A549 (cell line): Measurements from ENCODE around the gene GOLGA6L9. TPM values are rescaled to one million over a fixed set of nuclear protein-coding genes. Genes with fewer than 3 reads are reported as not detected.
A peak's percentile ranks its signal among the peaks of the same experiment; 100 is the strongest.
"Not testable (repeated sequence)": the region's sequence is repeated elsewhere in the genome, so short reads cannot be mapped to it uniquely, and the experiment has no call there.

ENCODE experiments used
- ATAC-seq, 2 experiments: fragments of 200-7000 bp in 1 of 2; fragments of >200 bp in 1 of 2; cut with Nextera tagmentation in 1 of 2; cut with Tn5 transposase in 1 of 2; 3 replicates each; pipeline versions ENCODE4 v1.8.0 to v1.9.1; 2018 to 2020; ENCODE audit warnings: mild to moderate bottlenecking in 1 of 2, moderate library complexity in 1 of 2
- CTCF ChIA-PET: fragments of 300-600 bp; sonication (Branson Sonifier 250); formaldehyde crosslinking; extraction: SDS; loops from one replicate; lab custom pipeline; 2021; ENCODE audit warnings: antibody characterized with exemption, inconsistent platforms; lab: Yijun Ruan, JAX
- POLR2A ChIA-PET: fragments of 350-600 bp; formaldehyde crosslinking; extraction: SDS; loops from one replicate; lab custom pipeline; 2021; ENCODE audit warnings: antibody characterized with exemption, inconsistent platforms; lab: Yijun Ruan, JAX
- DNase-seq, 2 experiments: peaks; one replicate each; pipeline versions ENCODE4 v3.0.0 to v3.0.0-alpha.2; 2011 to 2016; ENCODE audit warnings: low read depth in 1 of 2, low spot score in 1 of 2
- FAIRE-seq: peaks from 2 replicates; lab custom pipeline; 2011; peaks lifted over from hg19 to GRCh38; lab: Jason Lieb, UNC
- H3K27ac ChIP-seq, 2 experiments: fragments of >200 bp; sonication (Bioruptor Twin); formaldehyde crosslinking; 3 replicates each; pipeline ENCODE4 v1.5.1; 2016 to 2017
- H3K4me1 ChIP-seq: fragments of >200 bp; sonication (Bioruptor Twin); formaldehyde crosslinking; 3 replicates; pipeline ENCODE4 v1.6.1; 2016
- H3K4me2 ChIP-seq: fragments of >200 bp; sonication (Bioruptor Twin); formaldehyde crosslinking; 3 replicates; pipeline ENCODE4 v1.6.1; 2016
- H3K4me3 ChIP-seq: fragments of >200 bp; sonication (Bioruptor Twin); formaldehyde crosslinking; 3 replicates; pipeline ENCODE4 v1.5.1; 2016
- H3K9me3 ChIP-seq: fragments of >200 bp; sonication (Bioruptor Twin); formaldehyde crosslinking; 3 replicates; pipeline ENCODE4 v1.6.1; 2016
- CEBPB ChIP-seq, 2 experiments: fragments of >200 bp in 1 of 2; sonication (Bioruptor Twin) in 1 of 2; formaldehyde crosslinking in 1 of 2; IDR thresholded peaks; 2 replicates each; pipeline ENCODE4 v1.6.1; 2012 to 2016
- WGBS: methylation state at CpG from one replicate; pipeline ENCODE4 v1.1.6; 2017; ENCODE audit errors: missing lambda C conversion rate; 5-methylcytosine and 5-hydroxymethylcytosine counted together
- polyA plus RNA-seq, 4 experiments: library from polyadenylated mRNA; depleted of rRNA in 3 of 4; stranded (reverse); fragments of >200 nt; fragmentation: RNase III in 1 of 4; extraction: RNeasy Plus Mini Kit Qiagen cat#74134 plus additional on column Dnase treatment in 1 of 4; gene quantifications; 2 replicates in 3 of 4; 3 replicates in 1 of 4; pipeline ENCODE4 v1.2.3, GENCODE V29; 2011 to 2017

GOLGA6L9 gene
- polyA plus RNA-seq, 2 of the 4 experiments (the other 2 are of a cell fraction), result 4.8 to 6.3 TPM

GRCh38 chr15:82402341-82402740 lies 27.3 kb upstream of the GOLGA6L9 start:
- CTCF ChIA-PET, H3K4me2 ChIP-seq, POLR2A ChIA-PET, H3K9me3 ChIP-seq, DNase-seq, FAIRE-seq, H3K27ac ChIP-seq, ATAC-seq, H3K4me3 ChIP-seq, H3K4me1 ChIP-seq: not testable (repeated sequence)
- 95% methylated on average over 1 of the region's 1 CpG for WGBS

- POLR2A ChIA-PET, H3K27ac ChIP-seq, H3K4me1 ChIP-seq, H3K4me2 ChIP-seq, H3K9me3 ChIP-seq, DNase-seq, ATAC-seq, CTCF ChIA-PET, H3K4me3 ChIP-seq: not testable (repeated sequence)
- peak; percentile 49 for FAIRE-seq
- 65% methylated on average over 2 of the region's 2 CpGs for WGBS
These were observed 23.4 kb upstream of the GOLGA6L9 start for GRCh38 chr15:82406211-82406610.

GRCh38 chr15:82410306-82410705 lies 19.3 kb upstream of the GOLGA6L9 start:
- H3K4me3 ChIP-seq, ATAC-seq, CTCF ChIA-PET, H3K4me2 ChIP-seq, POLR2A ChIA-PET, H3K9me3 ChIP-seq, H3K27ac ChIP-seq, FAIRE-seq, DNase-seq: not testable (repeated sequence)
- WGBS, result 79% methylated on average over 4 of the region's 4 CpGs
- peaks cover 13% of the 10 kb centered on the region for H3K4me1 ChIP-seq

GRCh38 chr15:82411595-82411994 lies 18.0 kb upstream of the GOLGA6L9 start:
- 89% methylated on average over 1 of the region's 1 CpG for WGBS
- FAIRE-seq, H3K9me3 ChIP-seq, POLR2A ChIA-PET, H3K4me2 ChIP-seq, ATAC-seq, DNase-seq, H3K27ac ChIP-seq, CTCF ChIA-PET, H3K4me3 ChIP-seq: not testable (repeated sequence)
- peaks cover 18% of the 10 kb centered on the region for H3K4me1 ChIP-seq

- peaks cover 18% of the 10 kb centered on the region for H3K4me1 ChIP-seq
- peak overlapping the region; percentile 69 for H3K4me2 ChIP-seq
- POLR2A ChIA-PET, CTCF ChIA-PET, H3K9me3 ChIP-seq, H3K4me3 ChIP-seq, FAIRE-seq: not testable (repeated sequence)
- H3K27ac ChIP-seq, result peak overlapping the region in 1 of 2 experiments; percentile 19; a peak in 2 of 6 replicates
- peak; percentile 21 to 55 for DNase-seq
- ATAC-seq, result peak; percentile 90 to 94
- 0 out of 4 replicates have a peak, but pooled peaks of 1 of the 2 experiments have one; percentile 16 for TF ChIP-seq CEBPB (IDR thresholded peaks at IDR 0.05)
- WGBS, result 43% methylated on average over 6 of the region's 6 CpGs
These were observed 15.0 kb upstream of the GOLGA6L9 start for GRCh38 chr15:82414525-82415191.

DNA sequence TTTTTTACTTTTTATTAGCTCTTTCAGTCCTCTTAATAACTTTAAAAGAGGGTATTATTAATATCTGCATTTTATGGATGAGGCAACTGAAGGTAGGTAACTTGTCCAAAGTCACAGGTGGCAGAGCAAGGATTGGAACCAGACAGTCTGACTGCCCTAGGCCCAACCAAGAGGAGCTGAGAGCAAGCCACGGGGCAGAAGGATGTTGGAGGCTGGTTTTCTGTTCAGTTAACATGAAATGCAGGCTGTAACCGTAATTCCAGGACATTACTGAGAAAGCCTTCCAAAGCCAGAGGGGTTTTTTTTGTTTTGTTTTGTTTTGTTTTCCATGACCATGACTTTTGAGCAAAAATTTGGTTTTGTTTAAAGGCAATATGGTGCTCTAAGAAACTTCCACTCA lies 9.1 kb upstream of the GOLGA6L9 start:
- DNase-seq, H3K4me2 ChIP-seq, H3K4me1 ChIP-seq, POLR2A ChIA-PET, CTCF ChIA-PET, H3K9me3 ChIP-seq, FAIRE-seq, H3K4me3 ChIP-seq: not testable (repeated sequence)
- 0 out of 6 replicates have a peak overlapping the region, but pooled peaks of 1 of the 2 experiments have one; percentile 45 for H3K27ac ChIP-seq
- WGBS, result 87% methylated on average over 2 of the region's 2 CpGs
- ATAC-seq, result peak in 1 of 2 experiments; percentile 34; a peak in 1 of 6 replicates

GRCh38 chr15:82420966-82421365 lies 8.7 kb upstream of the GOLGA6L9 start:
- peak; percentile 80 to 88; a peak in 5 of 6 replicates for ATAC-seq
- WGBS, result no CpG with 5 or more reads among the region's 1 CpG
- H3K4me3 ChIP-seq, FAIRE-seq, POLR2A ChIA-PET, DNase-seq, H3K9me3 ChIP-seq, H3K4me2 ChIP-seq, CTCF ChIA-PET, H3K27ac ChIP-seq, H3K4me1 ChIP-seq: not testable (repeated sequence)

DNA sequence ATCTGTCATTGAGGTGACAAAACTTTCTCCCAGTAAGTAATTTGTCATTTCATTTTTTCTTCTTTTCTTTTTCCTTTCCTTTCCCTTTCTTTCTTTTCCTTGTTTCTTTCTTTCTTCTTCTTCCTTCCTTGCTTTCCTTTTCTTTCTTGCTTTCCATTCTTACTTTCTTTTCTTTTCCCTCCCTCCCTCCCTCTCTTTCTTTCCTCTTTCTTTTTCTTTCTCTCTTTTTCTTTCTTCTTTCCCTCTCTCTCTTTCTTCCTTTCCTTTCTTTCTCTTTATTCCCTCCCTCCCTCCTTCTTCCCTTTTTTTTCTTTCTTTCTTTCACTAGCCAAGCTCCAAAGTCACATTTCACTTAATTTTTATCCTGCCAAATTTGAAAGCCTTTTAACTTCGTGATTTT lies 2.5 kb upstream of the GOLGA6L9 start:
- H3K27ac ChIP-seq, POLR2A ChIA-PET, DNase-seq, ATAC-seq, H3K9me3 ChIP-seq, H3K4me2 ChIP-seq, CTCF ChIA-PET, H3K4me1 ChIP-seq, H3K4me3 ChIP-seq, FAIRE-seq: not testable (repeated sequence)
- WGBS, result 73% methylated on average over 1 of the region's 1 CpG

- H3K4me1 ChIP-seq, FAIRE-seq, POLR2A ChIA-PET, CTCF ChIA-PET, DNase-seq, H3K9me3 ChIP-seq: not testable (repeated sequence)
- H3K27ac ChIP-seq, result peak overlapping the region; percentile 48 to 60; a peak in 2 of 6 replicates
- peak overlapping the region; percentile 41 for H3K4me3 ChIP-seq
- H3K4me2 ChIP-seq, result peak overlapping the region; percentile 55; the same call in 1 of the 3 replicates
- peak in 1 of 2 experiments; percentile 54; a peak in 1 of 6 replicates for ATAC-seq
- WGBS, result 0% methylated on average over 15 of the region's 32 CpGs
These were observed 15.8 kb downstream of the GOLGA6L9 start for GRCh38 chr15:82445420-82445819.

DNA sequence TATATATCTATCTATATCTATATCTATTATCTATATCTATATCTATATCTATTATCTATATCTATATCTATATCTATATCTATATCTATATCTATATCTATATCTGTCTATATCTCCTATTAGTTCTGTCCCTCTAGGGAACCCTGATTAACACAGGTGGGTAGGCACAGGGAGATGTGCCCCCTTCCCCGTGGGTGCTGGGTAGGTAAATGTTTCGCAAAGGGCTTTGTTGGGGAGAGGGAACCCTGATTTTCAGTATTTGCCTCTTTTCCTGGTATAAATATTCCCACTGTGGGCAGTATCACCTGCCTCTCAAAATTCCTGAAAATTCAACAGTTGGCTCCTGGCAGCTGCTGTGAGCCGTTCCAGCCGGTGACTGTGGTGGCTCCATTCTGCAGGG lies 27.7 kb downstream of the GOLGA6L9 start:
- H3K27ac ChIP-seq, H3K9me3 ChIP-seq, DNase-seq, CTCF ChIA-PET, ATAC-seq, H3K4me2 ChIP-seq, H3K4me1 ChIP-seq, FAIRE-seq, H3K4me3 ChIP-seq, POLR2A ChIA-PET: not testable (repeated sequence)
- WGBS, result 69% methylated on average over 2 of the region's 4 CpGs

DNA sequence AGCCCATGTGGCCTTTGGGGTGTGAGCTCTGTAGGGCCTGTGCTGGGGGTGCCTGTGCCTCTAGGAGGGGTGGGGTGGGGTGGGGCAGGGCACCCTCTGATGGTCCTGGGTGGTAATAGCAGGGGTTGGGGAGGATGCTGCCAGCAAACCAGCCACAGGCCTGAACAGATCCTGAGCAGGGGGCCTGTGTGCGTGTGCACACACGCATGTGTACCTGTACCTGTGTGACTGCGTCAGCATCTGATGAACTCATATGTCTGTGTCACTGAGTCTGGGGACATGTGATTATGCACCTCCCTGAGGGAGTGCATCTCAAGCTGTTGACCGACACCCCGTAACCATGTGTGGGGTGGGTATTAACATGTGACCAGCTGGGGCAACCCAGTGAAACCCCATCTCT lies 36.0 kb downstream of the GOLGA6L9 start:
- POLR2A ChIA-PET, H3K4me1 ChIP-seq, H3K27ac ChIP-seq, FAIRE-seq, H3K9me3 ChIP-seq, CTCF ChIA-PET, H3K4me3 ChIP-seq, DNase-seq, H3K4me2 ChIP-seq: not testable (repeated sequence)
- WGBS, result no CpG with 5 or more reads among the region's 5 CpGs
- peak; percentile 25 to 44 for ATAC-seq
